ENCODE measurements around the gene PKDCC.

GRCh38 chr2:42013409-42013808 is 34.4 kb upstream of the PKDCC start:
- TF ChIP-seq CTCF (conservative IDR thresholded peaks at IDR 0.05; ENCODE audit: low read depth, low read length) (no peak), EZH2 (IDR thresholded peaks at IDR 0.05; ENCODE audit: borderline replicate concordance, low read depth, low read length, poor library complexity, severe bottlenecking) (no peak)
